Stimulated activated CD4-positive, alpha-beta T cell treated with anti-CD3 and anti-CD28 coated beads, Interleukin-12 subunit alpha, Interleukin-12 subunit beta, amount 100 ng/mL, for 48 hours (primary cell): ENCODE measurements around the gene SHISA6.

ENCODE experiments used
- DNase-seq, 3 donors: peaks; one replicate each; pipeline ENCODE4 v3.0.0-alpha.2; 2020; ENCODE audit warnings: low read depth in 2 of 3, low spot score in 1 of 3

The SHISA6 gene

DNA sequence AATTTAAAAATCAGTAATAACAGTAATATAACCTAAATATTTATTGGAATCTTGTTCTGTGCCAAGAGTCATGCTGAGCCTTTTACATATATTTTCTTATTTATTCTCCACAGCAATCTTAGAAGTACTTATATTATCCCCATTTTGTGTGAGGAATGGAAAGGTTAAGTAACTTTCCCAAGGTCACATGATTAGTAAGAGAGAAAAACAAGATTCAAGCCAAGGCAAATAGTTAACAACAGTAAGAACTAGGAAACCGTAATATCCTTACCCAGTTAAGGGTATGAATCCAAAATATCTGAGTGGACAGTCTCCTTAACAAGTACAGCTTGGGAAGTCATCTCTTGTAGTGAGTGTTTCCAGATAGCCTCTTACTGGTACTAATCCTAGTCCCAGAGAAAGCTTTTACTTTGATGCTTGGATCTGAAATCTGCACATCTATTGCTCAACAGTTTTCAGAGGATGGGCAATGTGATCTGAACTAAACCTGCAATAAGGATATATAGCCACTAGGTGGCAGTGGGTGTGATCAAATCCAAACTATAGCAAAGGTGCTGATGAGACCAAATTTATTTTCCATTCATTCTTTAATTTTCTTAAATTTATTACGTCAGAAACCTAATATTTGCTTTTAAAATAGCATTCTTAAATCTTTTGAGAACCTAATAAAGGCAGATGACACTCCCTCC, 23.3 kb downstream of the SHISA6 start:
- DNase-seq = no peak

DNA sequence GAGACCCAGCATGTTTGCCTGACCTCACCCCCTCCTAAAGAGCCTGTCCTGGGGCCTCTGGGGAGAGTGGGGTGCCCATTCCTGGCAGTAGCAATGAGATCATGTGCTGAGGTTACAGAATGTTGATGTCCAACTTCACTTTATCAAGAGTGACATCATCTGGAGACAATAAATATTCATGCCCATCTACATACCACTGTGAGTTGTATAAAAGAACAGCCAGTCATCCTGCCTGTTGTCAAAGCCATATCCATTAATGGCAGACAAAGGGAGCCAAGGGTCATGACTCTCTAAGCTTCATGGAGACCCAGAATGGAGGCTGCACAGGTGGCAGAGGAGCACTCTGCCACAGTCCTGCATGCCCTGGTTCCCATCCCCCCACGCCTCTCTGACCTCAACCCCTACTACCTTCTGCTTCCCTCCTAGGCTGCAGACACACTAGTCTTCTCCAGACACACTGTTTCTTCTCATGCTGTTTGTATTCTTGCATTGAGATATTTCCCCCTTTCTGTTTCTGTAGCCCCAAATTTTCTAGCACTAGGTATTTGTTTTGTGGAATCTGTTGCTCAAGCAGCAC, 27.1 kb downstream of the SHISA6 start:
- no peak for DNase-seq

- no peak for DNase-seq
These were observed 28.2 kb downstream of the SHISA6 start for GRCh38 chr17:11269210-11269609.

DNA sequence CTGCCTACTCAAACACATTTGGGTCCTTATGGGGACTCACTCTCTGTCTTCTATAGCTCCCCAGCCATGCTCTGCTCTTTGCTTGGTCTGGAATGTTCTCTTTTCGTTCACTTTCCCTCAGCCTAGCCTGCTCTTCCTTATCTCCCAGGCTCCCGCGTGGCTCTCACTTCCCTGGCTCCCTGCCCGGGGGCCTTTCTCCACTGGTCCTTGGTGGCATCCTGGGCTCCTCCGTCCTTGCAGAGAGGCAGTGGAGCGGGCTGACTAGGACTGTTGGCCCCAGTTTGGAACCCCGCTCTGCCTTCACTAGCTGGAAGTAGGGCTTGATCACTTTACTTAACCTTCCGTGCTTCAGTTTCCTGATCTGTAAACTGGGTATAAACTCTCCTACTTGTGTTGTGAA, 31.2 kb downstream of the SHISA6 start:
- DNase-seq = no peak

- no peak for DNase-seq
These were observed 32.6 kb downstream of the SHISA6 start for GRCh38 chr17:11273596-11273995.

GRCh38 chr17:11274106-11274505, 33.1 kb downstream of the SHISA6 start:
- no peak for DNase-seq

GRCh38 chr17:11276486-11276885, 35.5 kb downstream of the SHISA6 start:
- DNase-seq = no peak

GRCh38 chr17:11278186-11278991, 37.4 kb downstream of the SHISA6 start:
- no peak for DNase-seq

DNA sequence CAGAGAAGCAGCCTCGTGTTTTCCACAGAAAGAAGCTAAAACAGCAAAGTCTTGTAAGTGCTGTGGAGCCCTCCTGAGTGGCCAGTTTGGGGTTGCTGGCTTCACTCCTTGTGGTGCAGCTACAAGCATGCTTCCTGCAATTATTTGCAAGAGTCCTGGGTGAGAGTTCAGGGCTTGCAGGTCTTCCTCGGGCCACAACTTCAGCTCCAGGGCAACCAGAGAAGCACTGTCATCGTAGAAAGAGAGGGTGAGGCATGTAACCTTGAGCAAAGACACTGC, 37.9 kb downstream of the SHISA6 start:
- DNase-seq = no peak

DNA sequence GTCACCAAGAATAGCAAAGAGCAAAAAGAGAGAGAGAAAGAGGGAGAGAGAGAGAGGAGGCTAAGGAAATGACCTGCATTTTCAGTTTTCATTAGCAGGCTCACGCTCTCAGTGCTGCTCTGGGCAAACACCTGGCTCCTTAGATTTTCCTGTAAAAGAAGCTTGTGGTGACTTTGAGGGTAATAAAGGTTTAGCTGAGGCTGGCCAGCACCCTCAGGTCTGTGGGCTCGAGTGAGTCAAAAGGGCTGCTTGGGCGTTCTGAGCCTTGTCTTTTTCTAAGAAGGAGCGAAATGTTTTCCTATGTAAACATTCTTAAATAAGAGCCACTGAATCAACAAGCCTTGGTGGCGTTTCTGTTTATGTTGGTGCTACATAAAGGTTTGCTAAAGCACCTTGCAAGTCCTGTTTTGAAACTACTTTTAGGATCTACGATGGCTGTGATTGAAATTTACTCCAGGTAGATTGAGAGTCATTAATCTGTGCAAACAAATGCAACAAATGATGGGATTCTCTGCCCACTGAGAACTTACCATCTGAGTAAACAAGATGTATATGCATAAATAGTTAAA, 38.8 kb downstream of the SHISA6 start:
- DNase-seq = no peak

- no peak for DNase-seq
These were observed 41.6 kb downstream of the SHISA6 start for GRCh38 chr17:11282586-11282985.

DNA sequence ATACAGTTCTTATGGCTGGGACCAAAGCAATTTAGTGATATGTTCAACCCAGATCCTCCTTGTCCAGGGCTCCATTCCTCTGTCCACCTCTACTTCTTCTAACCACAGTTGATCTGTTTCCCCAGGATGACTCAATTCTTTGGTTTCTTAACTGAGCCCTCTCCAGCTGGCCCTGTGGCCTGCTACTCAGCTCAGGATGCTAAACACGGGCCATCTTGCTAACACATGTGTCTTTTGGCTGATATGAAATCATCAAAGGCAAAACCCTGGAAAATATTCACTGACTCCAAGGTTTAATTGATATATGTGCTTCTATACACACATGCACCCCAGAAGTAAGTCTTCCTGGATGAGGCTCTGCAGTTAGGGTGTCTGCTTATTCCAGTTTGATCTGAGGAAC, 43.8 kb downstream of the SHISA6 start:
- no peak for DNase-seq

DNA sequence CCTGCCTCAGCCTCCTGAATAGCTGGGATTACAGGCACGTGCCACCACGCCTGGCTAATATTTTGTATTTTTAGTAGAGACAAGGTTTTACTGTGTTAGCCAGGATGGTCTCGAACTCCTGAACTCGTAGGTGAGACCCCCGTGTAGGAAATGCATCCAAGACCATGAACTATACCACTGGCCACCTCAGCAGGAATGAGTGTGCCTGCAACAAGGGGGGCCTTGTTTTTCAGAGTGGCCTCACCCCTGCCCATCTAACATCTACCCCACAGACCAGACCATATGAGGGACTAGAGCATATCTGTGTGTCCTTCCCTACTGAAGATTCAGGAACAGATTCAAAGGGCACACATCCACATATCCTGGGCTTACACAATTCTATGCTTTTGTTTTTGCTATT, 44.9 kb downstream of the SHISA6 start:
- no peak for DNase-seq

DNA sequence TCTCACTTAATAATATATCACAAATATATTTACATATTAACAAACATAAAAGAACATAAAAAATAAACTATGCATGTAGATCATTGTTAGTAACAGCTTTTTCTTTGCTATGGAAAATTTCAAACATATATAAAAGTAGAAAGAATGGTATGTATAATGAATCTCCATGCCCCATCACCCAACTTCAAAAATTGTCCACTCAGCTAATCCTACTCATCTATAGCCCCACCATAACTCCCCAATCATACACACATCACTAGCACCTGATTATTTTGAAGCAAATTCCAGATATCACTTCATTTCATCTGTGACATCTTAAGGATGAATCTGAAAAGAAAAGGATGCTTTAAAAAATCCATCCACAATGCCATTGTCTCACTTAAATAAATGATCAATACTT, 46.8 kb downstream of the SHISA6 start:
- DNase-seq = no peak

GRCh38 chr17:11290814-11291213, 49.8 kb downstream of the SHISA6 start:
- no peak for DNase-seq

- no peak for DNase-seq
These were observed 51.5 kb downstream of the SHISA6 start for GRCh38 chr17:11292491-11292890.

DNA sequence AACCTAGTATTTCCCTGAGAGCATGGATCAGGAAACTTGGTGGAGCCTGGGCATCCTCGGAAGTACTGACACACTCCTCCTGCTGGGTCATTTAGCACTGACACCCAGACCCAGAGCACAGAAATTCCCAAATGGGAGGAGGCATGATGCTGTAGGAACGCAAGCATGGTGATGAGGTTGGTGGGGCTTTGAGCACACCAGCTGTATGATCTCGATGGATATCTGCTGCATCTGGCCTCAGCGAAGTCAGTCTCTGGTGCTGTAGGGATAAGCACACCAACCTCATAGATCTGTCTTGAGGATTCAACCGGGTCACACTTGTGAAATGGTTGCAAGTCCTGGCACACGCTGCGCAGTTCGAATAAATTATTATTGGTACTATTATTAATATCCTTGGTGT, 52.5 kb downstream of the SHISA6 start:
- no peak for DNase-seq

DNA sequence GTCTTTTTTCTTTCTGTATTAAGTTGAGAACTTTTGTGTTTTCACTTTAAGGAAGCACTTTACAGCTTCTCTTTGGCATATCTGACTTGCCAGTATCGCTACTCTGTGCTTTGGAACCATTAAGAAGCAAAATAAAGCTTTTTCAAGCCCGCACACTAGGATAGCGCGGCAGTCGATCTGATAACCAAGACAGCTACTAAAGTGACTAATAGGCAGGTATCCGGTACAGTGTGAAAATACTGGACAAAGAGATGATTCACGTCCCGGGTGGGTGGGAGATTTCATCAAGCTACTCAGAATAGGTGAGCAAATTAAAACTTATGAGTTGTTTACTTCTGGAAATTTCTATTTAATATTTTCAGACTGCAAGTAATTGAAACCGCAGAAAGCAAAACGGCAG, 53.8 kb downstream of the SHISA6 start:
- no peak for DNase-seq

- no peak for DNase-seq
These were observed 56.0 kb downstream of the SHISA6 start for GRCh38 chr17:11296994-11297393.

DNA sequence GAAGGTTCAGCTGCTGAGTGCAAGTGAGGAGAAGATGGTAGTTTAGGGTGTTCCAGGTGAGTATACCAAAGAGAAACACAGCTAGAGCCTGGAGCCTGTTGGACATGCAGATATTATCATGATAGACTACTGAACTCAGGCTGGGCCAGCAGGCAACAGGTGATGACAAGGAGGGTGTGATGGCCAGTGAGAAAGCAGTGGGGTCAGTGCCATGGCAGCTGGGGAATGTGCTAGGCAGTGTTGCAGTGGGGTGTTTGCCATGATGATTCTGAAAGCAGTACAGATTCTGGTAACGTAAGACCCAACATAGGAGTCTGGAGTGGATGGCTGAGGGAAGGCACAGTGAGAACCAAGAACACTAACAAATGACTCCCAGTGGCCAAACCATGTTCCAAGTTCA, 57.4 kb downstream of the SHISA6 start:
- no peak for DNase-seq

- DNase-seq = no peak
These were observed 59.2 kb downstream of the SHISA6 start for GRCh38 chr17:11300201-11300600.

GRCh38 chr17:11300738-11301137, 59.7 kb downstream of the SHISA6 start:
- DNase-seq = no peak
